SU-DHL-6 (cell line): ENCODE data around the gene CTDSPL2.
"Not testable (repeated sequence)": the region's sequence is repeated elsewhere in the genome, so short reads cannot be mapped to it uniquely, and the experiment has no call there.

ENCODE experiments used
- H2AFZ ChIP-seq: fragments of 200-600 bp; sonication (generic); 2 replicates; pipeline ENCODE4 v1.6.1; 2014; ENCODE audit warnings: low read depth, mild to moderate bottlenecking, moderate library complexity, mixed read lengths, antibody characterized with exemption, low read length; ENCODE audit not compliant: severe bottlenecking
- H3F3A ChIP-seq: fragments of 200-600 bp; shearing (Covaris generic); 2 replicates; pipeline ENCODE4 v1.6.0; 2016; ENCODE audit warnings: antibody characterized with exemption, mild to moderate bottlenecking; ENCODE audit not compliant: insufficient read depth
- H3K27ac ChIP-seq: fragments of 200-600 bp; sonication (generic); 2 replicates; pipeline ENCODE4 v1.5.1; 2016; ENCODE audit warnings: low read depth, mild to moderate bottlenecking, low read length, moderate library complexity, mixed read lengths
- H3K27me3 ChIP-seq: fragments of 200-600 bp; sonication (generic), shearing (Covaris generic); 2 replicates; pipeline ENCODE4 v1.6.0; 2014; ENCODE audit warnings: mild to moderate bottlenecking, low read length
- H3K36me3 ChIP-seq: fragments of 200-600 bp; sonication (generic); 2 replicates; pipeline ENCODE4 v1.6.1; 2014; ENCODE audit warnings: mild to moderate bottlenecking, low read length, mixed read lengths
- H3K4me2 ChIP-seq: fragments of 300-600, 200-600 bp; shearing (Covaris generic), sonication (generic); 2 replicates; pipeline ENCODE4 v1.6.0; 2014; ENCODE audit warnings: low read length, low read depth, mild to moderate bottlenecking; ENCODE audit not compliant: poor library complexity, severe bottlenecking
- H3K4me3 ChIP-seq: fragments of 200-600 bp; sonication (generic); 2 replicates; pipeline ENCODE4 v1.5.1; 2014; ENCODE audit warnings: antibody characterized with exemption, low read length, mild to moderate bottlenecking, mixed read lengths; ENCODE audit not compliant: insufficient read depth, poor library complexity, severe bottlenecking
- H3K79me2 ChIP-seq: fragments of 200-600 bp; sonication (generic); 2 replicates; pipeline ENCODE4 v1.6.1; 2014; ENCODE audit warnings: mild to moderate bottlenecking, low read length, moderate library complexity; ENCODE audit not compliant: insufficient read depth
- H3K9ac ChIP-seq: fragments of 200-600 bp; sonication (generic); 2 replicates; pipeline ENCODE4 v1.7.0; 2014; ENCODE audit warnings: mild to moderate bottlenecking, low read length
- H3K9me2 ChIP-seq: fragments of 200-600 bp; sonication (generic); replicated peaks from 2 replicates; pipeline ENCODE4 v1.6.1; 2014; ENCODE audit warnings: low read length; ENCODE audit not compliant: insufficient read depth
- H3K9me3 ChIP-seq: fragments of 200-600 bp; sonication (generic); 2 replicates; pipeline ENCODE4 v1.6.1; 2014; ENCODE audit warnings: low read length, mixed read lengths; ENCODE audit not compliant: insufficient read depth
- H4K20me1 ChIP-seq: fragments of 200-600 bp; sonication (generic); 2 replicates; pipeline ENCODE4 v1.6.1; 2014; ENCODE audit warnings: low read depth, mild to moderate bottlenecking, antibody characterized with exemption, low read length, moderate library complexity, mixed read lengths
- EZH2phosphoT487 ChIP-seq: fragments of 200-600 bp; sonication (generic), shearing (Covaris generic); conservative IDR thresholded peaks from 2 replicates; pipeline ENCODE4 v1.6.1; 2018; ENCODE audit warnings: mild to moderate bottlenecking, antibody characterized with exemption, low read length, moderate library complexity, mixed read lengths
- TF ChIP-seq, protein P1 (sequence below): fragments of 200-600 bp; sonication (generic); IDR thresholded peaks from one replicate; pipeline ENCODE4 v1.5.1; 2017; ENCODE audit warnings: antibody characterized with exemption, mild to moderate bottlenecking, low read length, moderate library complexity; ENCODE audit not compliant: insufficient read depth, poor library complexity, severe bottlenecking

CTDSPL2 gene

GRCh38 chr15:44554934-44555723 lies 127.7 kb downstream of the CTDSPL2 start:
- TF ChIP-seq, protein P1, sequence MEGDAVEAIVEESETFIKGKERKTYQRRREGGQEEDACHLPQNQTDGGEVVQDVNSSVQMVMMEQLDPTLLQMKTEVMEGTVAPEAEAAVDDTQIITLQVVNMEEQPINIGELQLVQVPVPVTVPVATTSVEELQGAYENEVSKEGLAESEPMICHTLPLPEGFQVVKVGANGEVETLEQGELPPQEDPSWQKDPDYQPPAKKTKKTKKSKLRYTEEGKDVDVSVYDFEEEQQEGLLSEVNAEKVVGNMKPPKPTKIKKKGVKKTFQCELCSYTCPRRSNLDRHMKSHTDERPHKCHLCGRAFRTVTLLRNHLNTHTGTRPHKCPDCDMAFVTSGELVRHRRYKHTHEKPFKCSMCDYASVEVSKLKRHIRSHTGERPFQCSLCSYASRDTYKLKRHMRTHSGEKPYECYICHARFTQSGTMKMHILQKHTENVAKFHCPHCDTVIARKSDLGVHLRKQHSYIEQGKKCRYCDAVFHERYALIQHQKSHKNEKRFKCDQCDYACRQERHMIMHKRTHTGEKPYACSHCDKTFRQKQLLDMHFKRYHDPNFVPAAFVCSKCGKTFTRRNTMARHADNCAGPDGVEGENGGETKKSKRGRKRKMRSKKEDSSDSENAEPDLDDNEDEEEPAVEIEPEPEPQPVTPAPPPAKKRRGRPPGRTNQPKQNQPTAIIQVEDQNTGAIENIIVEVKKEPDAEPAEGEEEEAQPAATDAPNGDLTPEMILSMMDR, result no peak
- no peak for TF ChIP-seq EZH2phosphoT487
- no peak overlapping the region for H3K4me3 ChIP-seq
- peaks cover 37% of the 10 kb centered on the region for H3K36me3 ChIP-seq
- H3K9me3 ChIP-seq, result no peaks in the 10 kb centered on the region
- H4K20me1 ChIP-seq, result no peaks in the 10 kb centered on the region
- H3K27ac ChIP-seq, result no peak overlapping the region
- no peak overlapping the region for H3K9ac ChIP-seq
- H3K27me3 ChIP-seq, result no peaks in the 10 kb centered on the region
- H2AFZ ChIP-seq, result no peak overlapping the region
- H3K79me2 ChIP-seq, result peaks cover 19% of the 10 kb centered on the region; the same call in 1 of the 2 replicates
- H3K9me2 ChIP-seq, result no peaks in the 10 kb centered on the region
- H3K4me2 ChIP-seq, result no peak overlapping the region
- peaks cover 7% of the 10 kb centered on the region for H3F3A ChIP-seq

DNA sequence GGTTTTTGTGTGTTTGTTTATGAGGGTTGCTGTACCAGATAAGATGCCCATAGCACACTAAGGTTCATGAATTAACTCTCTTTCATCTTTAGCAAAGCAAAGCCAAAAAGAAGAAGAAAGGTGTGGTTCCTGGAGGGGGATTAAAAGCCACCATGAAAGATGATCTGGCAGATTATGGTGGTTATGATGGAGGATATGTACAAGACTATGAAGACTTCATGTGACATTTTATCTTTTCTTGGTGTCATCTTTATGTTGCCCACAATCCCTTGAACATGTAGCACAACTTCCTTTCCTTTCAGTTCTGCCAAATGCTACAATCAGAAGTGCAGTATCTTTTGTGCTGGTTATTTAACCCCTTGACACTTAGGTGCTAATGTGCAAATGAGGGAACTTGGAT lies 133.5 kb downstream of the CTDSPL2 start:
- Histone ChIP-seq H3K36me3 (peaks cover 57% of the 10 kb centered on the region), H3K9me3 (peaks cover 10% of the 10 kb centered on the region; the same call in 1 of the 2 replicates)
- not testable (repeated sequence) for H3K4me2 ChIP-seq, H3K4me3 ChIP-seq, H3K9me2 ChIP-seq, H3K27me3 ChIP-seq, H3F3A ChIP-seq, H4K20me1 ChIP-seq, H2AFZ ChIP-seq, H3K27ac ChIP-seq, H3K9ac ChIP-seq, H3K79me2 ChIP-seq

GRCh38 chr15:44565387-44566154 lies 138.1 kb downstream of the CTDSPL2 start:
- Histone ChIP-seq H4K20me1 (no peaks in the 10 kb centered on the region), H3K27me3 (no peaks in the 10 kb centered on the region), H3K36me3 (peaks cover 41% of the 10 kb centered on the region), H3K9ac (no peak overlapping the region), H3K79me2 (no peaks in the 10 kb centered on the region), H2AFZ (no peak overlapping the region), H3K9me3 (peaks cover 10% of the 10 kb centered on the region; the same call in 1 of the 2 replicates), H3K9me2 (no peaks in the 10 kb centered on the region), H3F3A (peaks cover 7% of the 10 kb centered on the region; the same call in 1 of the 2 replicates), H3K27ac (no peak overlapping the region), H3K4me2 (no peak overlapping the region), H3K4me3 (no peak overlapping the region)
- no peak for TF ChIP-seq EZH2phosphoT487
- TF ChIP-seq, protein P1, result no peak

- Histone ChIP-seq H3K27ac (no peak overlapping the region), H3K4me3 (no peak overlapping the region), H4K20me1 (no peaks in the 10 kb centered on the region), H3K9me3 (peaks cover 10% of the 10 kb centered on the region; the same call in 1 of the 2 replicates), H3K9ac (no peak overlapping the region), H3K27me3 (no peaks in the 10 kb centered on the region), H3K79me2 (no peaks in the 10 kb centered on the region), H3K4me2 (no peak overlapping the region), H3F3A (peaks cover 8% of the 10 kb centered on the region; the same call in 1 of the 2 replicates), H3K36me3 (peaks cover 37% of the 10 kb centered on the region), H2AFZ (no peak overlapping the region), H3K9me2 (no peaks in the 10 kb centered on the region)
- no peak for TF ChIP-seq EZH2phosphoT487
- TF ChIP-seq, protein P1, result no peak
Measured at GRCh38 chr15:44566155-44566540, 138.7 kb downstream of the CTDSPL2 start.
